GM18519 (cell line): ENCODE measurements around the gene PARK7.
A peak's percentile ranks its signal among the peaks of the same experiment; 100 is the strongest.
"Not testable (repeated sequence)": the region's sequence is repeated elsewhere in the genome, so short reads cannot be mapped to it uniquely, and the experiment has no call there.

ENCODE experiments used
- ATAC-seq: cut with Tn5 transposase; IDR thresholded peaks from one replicate; pipeline ENCODE4 v1.9.1; 2021; ENCODE audit warnings: mild to moderate bottlenecking, moderate library complexity; ENCODE audit not compliant: unreplicated experiment, low FRiP score

Gene PARK7

GRCh38 chr1:7942214-7942921 lies 19.1 kb upstream of the PARK7 start:
- ATAC-seq = no peak

- ATAC-seq = no peak
These were observed 18.3 kb upstream of the PARK7 start for GRCh38 chr1:7943251-7943650.

- no peak for ATAC-seq
These were observed 12.6 kb upstream of the PARK7 start for GRCh38 chr1:7948960-7949359.

GRCh38 chr1:7952791-7953190 lies 8.7 kb upstream of the PARK7 start:
- ATAC-seq = not testable (repeated sequence)

- ATAC-seq = peak; percentile 73
These were observed 7.5 kb upstream of the PARK7 start for GRCh38 chr1:7953850-7954609.

GRCh38 chr1:7954683-7955082 lies 6.8 kb upstream of the PARK7 start:
- no peak for ATAC-seq

- ATAC-seq = no peak
These were observed 5.1 kb upstream of the PARK7 start for GRCh38 chr1:7956218-7957032.

GRCh38 chr1:7960165-7960564 lies 1.3 kb upstream of the PARK7 start:
- no peak for ATAC-seq

GRCh38 chr1:7960867-7961215 lies 670 bp upstream of the PARK7 start:
- ATAC-seq = no peak

- no peak for ATAC-seq
These were observed 464 bp downstream of the PARK7 start for GRCh38 chr1:7962014-7962335.

- no peak for ATAC-seq
These were observed 1.3 kb downstream of the PARK7 start for GRCh38 chr1:7962636-7963377.

- not testable (repeated sequence) for ATAC-seq
These were observed 1.8 kb downstream of the PARK7 start for GRCh38 chr1:7963378-7963730.

- not testable (repeated sequence) for ATAC-seq
These were observed 2.3 kb downstream of the PARK7 start for GRCh38 chr1:7963841-7964240.

GRCh38 chr1:7964476-7964875 lies 3.0 kb downstream of the PARK7 start:
- ATAC-seq = no peak

GRCh38 chr1:7967196-7967595 lies 5.7 kb downstream of the PARK7 start:
- no peak for ATAC-seq

- no peak for ATAC-seq
These were observed 6.1 kb downstream of the PARK7 start for GRCh38 chr1:7967651-7968050.

GRCh38 chr1:7970246-7970645 lies 8.7 kb downstream of the PARK7 start:
- no peak for ATAC-seq

- ATAC-seq = no peak
These were observed 9.5 kb downstream of the PARK7 start for GRCh38 chr1:7971024-7971423.

- ATAC-seq = no peak
These were observed 10.8 kb downstream of the PARK7 start for GRCh38 chr1:7972285-7972684.

- ATAC-seq = no peak
These were observed 11.6 kb downstream of the PARK7 start for GRCh38 chr1:7973086-7973485.
